ENCODE results near the gene LSM7.

The LSM7 gene

DNA sequence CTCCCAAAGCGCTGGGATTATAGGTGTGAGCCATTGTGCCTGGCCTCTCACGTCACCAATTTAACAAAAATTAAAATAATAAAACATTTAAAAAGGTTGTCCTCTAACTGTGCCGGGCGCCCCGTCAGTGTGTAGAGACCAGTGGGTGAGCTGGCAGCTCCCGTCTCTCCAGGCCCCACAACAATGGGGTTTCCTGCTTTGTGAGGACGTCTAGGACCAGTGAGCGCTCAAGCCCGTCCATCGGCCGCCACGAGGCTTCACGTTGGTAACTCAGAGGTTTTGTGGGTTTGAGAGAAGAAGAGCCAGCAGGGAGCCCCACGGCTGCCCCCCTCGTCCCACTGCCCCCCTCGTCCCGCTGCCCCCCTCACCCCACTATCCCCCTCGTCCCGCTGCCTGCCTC is 4.7 kb downstream of the LSM7 start:
- DNase-seq (ENCODE audit: low read depth), result no peak

DNA sequence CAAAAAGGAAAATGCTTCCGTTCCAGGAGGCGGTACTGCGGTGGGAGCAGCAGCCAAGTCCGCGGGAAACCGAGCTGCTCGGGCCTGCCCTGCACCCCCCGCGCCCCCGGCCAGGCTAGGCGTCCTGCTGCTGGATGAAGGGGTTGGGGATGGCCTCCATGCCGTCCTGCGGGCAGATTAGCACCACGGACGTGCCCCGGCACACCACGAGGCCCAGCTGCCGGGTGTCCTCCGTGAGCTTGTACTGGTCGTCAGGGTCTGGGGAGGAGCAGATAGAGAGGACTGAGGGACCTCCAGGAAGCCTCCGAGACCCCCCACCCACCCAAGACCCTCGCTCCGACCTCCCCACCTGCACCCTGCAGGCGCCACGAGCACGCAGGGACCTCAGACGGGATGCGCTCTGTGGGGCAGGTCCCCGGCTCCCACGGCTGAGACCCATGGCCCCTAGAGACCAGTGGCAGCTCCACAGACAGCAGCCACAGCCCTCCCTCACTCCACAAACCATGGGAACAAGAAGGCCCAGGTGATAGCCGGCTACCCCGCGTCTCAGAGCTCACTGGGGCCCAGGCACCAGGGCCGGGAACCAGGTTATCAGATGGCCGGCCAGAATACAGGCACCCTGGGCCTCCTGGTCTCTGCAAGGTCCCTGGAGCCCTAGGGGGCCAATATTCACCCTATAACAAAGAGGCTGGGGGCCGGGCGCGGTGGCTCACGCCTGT is 6.7 kb downstream of the LSM7 start:
- DNase-seq (ENCODE audit: low read depth), result no peak

DNA sequence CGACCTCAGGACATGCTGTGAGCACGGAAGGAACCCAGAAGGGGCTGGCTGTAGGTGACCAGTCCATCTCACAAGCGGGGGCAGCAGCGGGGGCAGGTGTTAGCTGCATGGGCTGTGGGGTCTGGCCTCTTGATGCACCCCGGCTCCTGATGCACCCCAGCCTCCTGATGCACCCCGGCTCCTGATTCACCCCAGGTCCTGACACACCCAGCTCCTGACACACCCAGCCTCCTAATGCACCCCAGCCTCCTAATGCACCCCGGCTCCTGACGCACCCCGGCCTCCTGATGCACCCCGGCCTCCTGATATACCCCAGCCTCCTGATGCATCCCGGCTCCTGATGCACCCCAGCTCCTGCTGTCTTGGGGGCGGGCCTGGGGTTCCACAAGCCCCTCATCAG is 7.4 kb downstream of the LSM7 start:
- no peak for DNase-seq (ENCODE audit: low read depth)

DNA sequence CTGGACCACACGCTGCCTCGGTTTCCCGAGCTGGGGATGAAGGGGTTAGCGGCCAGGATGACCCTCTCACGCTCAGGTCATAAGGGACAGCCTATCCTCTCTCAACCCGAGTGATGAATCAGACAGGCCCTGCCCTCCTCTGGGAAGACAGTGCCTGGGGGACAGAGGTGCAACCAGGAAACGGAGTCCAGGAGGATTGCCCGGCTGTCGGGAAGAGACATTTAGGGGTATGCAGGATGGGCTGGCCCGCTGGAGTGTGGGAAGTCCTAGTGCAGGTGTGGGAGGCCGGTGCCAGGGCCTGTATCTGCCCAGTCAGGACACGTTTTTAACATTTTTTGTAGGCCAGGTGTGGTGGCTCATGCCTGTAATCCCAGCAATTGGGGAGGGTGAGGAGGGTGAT is 8.3 kb downstream of the LSM7 start:
- DNase-seq (ENCODE audit: low read depth), result no peak

DNA sequence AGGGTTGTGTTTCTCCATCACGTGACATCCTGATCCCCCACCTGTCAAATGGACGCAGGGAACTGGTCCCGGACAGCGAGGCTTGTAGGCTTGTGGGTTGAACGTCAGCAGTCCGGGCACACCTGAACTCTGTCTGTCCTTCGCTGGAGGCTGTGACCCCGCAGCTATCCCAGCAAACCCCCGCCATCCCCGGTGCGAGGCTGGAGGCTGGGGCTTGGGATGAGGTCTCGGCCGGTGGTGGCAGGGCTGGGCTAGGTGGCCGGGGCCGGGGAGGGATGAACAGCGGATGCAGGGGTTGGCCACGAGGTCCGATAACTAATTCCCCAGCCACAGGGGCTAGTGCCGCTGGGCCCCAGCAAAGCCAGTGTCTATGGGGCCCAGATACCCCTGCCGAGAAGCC is 8.8 kb downstream of the LSM7 start:
- DNase-seq (ENCODE audit: low read depth), result no peak

DNA sequence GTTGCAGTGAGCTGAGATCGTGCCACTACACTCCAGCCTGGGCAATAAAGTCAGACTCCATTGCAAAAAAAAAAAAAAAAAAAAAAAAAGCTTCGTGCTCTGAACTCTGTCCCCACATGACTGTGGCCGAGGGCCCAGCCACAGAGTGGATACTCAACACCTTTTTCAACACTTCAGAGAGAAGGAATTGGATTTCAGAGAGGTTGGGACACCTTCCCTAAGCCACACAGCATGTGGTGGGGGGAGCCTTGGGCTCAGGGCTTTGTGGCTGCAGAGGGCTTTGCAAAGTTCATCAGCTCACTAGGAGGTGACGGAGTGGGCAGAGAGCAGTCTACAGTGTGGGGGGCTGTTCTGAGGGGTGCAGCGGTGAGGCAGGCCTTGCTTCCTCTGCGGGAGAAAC is 9.5 kb downstream of the LSM7 start:
- no peak for DNase-seq (ENCODE audit: low read depth)

DNA sequence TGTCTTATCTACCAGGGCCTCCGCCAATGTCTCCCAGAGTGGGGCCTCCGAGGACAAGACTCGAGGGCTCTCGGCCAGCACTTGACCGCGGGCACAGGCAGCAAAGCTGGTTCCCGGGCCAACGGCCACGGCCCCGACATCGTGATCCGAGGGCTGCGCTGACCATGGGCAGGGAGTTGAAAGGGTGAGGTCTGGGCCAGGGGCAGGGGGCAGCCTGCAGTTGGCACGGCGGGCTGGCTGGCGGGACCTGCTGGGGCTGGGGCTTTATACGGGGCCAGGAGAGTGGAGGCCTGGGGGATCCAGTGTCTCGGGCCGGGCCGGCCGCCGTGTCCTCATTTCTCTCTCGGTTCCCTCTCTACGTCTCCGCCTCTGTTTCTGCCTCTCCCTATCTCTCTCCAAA is 10.6 kb downstream of the LSM7 start:
- no peak for DNase-seq (ENCODE audit: low read depth)

DNA sequence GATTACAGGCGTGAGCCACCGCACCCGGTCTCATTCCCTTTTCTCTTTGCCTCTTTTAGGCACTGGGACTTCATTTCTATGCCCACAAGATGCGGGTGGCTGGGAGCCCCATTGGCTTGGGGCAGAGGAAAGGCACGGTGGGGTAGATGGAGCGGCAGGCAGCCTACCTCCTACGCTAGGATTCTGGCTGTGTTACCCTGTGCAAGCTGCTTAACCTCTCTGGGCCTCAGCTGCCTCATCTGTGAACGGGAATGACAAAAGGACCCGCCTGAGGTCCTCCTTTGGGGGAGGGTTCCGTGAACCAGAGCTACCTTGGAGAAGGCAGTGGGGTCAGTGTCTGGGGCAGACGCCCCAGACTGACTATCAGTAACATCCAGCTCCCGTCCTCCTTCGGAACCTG is 11.1 kb downstream of the LSM7 start:
- DNase-seq (ENCODE audit: low read depth), result no peak

DNA sequence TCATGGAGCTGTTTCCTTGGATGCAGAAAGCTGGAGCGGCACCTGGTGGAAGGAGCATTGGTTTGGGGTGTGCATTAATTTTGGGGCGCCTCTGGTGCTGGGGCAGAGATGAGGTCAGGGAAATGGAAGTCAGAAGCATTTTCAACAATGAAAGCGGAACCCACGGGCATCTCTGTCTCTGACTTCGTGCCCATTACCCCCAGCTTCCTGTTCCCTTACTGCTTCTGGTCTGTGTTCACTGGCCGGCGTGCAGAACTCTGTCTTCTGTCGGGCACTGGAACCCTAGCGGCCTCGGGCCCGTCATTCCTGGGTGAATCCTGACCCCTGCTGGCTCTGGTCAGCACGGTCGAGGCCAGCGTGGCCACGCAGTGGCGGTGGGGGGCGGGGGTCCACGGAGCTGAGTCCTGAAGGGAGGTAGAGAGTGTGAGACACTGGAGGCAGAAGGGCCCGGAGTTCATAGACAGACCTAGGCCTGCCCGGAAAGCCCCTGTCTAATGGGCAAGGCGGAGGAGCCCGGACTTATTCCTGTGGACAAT is 12.5 kb downstream of the LSM7 start:
- DNase-seq (ENCODE audit: low read depth), result no peak

DNA sequence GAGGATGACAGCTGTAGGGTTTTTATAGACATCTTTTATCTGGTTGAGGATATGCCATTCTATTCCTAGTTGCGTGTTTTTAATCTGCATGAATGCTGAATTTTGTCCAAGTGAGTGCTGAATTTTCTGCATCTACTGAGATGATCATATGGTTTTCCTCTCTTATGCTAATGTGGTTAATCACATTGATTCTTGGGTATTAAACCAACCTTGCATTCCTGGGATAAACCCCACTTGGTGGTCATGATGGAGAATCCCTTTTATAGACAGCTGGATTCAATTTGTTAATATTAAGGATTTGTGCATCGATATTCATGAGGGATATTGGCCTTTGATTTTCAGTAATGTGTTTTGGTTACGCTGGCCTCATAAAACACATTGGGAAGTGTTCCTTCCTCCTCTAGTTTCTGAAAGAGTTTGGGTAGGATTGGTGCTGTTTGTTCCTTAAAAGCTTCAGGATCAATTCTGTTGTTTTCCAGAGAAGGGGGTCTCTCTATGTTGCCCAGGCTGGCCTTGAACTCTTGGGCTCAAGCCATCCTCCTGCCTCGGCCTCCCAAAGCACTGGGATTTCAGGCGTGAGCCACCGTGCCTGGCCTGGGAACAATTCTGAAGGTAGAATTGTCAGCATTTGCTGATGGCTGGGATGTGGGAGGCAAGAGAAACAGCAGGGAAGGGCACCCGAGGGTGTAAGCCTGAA is 13.1 kb downstream of the LSM7 start:
- no peak for DNase-seq (ENCODE audit: low read depth)

DNA sequence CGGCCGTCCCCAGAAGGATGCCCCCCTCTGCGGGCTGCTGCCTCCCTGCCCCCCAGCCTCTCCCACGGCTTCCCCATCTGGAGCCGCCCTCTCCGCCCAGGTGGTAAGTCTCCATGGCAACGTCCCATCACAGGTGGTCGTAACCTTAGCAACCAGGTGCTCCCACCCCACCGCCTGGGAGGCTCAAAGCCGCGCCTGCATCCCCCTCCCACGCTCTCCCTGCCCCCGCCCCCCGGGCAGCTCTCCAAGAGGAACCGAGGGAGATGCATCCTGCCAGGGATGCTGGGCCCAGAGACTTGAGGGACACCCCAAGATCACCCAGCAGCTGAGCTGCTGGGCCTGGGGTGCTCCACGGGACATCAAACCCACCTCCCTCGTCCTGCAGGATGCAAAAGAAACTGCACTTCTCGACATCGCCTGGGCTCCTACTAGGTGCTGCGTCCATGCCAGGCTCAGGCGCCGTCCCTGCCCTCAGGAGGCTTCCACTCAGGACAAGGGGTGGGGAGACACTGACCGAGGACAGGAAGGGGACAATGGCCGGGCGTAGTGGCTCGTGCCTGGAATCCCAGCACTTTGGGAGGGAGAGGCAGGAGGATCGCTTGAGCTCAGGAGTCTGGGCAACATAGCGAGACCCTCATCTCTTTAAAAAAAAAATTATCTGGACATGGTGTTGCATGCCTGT is 15.4 kb downstream of the LSM7 start:
- DNase-seq (ENCODE audit: low read depth), result no peak

DNA sequence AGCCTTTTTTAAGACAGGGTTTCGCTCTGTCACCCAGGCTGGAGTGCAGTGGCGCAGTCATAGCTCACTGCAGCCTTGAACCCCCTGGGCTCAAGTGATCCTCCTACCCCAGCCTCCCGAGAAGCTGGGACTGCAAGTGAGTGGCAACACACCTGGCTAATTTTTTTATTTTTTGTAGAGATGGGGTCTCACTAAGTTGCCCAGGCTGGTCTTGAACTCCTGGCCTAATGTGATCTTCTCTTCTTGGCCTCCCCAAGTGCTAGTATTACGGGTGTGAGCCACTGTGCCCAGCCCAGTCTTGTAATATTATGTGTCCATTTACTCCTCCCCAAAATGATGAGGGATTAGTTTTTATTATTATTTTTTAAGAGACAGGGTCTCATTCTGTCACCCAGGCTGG is 17.3 kb downstream of the LSM7 start:
- no peak for DNase-seq (ENCODE audit: low read depth)

DNA sequence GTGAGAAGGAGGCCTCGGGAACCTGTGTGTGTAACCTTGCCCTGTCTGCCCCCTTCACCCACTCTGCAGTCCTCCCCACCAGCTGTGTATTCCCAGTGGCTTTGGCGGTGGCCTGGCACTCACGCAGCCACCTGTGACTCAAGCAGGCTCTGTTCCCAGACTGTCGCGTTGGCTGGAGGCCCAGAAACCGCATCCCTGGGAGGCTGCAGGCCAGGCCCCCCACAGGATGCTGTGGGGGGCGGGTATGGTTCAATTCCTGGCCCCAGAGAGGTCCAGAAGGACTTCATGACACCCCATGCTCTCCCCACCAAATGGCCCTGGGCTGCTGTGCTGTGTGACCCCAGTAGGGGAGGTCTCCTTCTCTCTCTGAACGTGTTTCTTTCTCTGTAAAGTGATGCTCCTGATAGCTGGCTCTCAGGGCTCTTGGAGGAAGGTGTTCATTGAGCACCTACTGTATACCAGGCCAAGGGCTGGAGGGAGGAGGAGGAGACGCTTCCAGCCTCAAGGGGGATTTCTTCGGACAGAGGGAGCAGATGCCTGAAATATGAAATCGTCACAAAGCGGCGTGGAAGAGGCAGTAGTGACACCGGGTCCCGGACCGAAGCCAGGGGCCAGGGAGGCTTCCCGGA is 18.5 kb downstream of the LSM7 start:
- DNase-seq (ENCODE audit: low read depth), result no peak

DNA sequence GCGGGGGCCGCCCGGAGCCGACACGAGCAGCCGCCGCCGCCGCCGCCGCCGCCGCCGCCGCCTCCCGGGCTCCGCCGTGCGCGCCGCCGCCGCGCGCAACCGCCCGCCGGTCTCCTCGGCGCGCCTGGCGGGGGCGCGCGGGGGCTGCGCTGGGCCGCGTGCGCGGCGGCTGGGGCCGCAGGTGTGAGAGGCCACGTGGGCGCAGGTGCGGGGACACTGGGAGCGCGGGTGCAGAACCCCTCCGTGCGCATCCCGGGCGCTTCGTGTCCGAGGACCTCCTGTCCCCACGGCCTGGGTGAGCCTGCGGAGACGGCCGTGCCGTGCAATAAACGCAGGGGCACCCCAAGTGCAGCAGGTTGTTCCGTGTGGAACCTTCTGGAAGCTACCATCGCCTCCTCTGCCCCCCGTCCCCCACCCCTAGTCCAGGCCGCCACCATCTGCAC is 20.3 kb downstream of the LSM7 start, which contains the start of gene LINGO3:
TSS of gene LINGO3 (minus strand) at position 41 of the 443 bp plus-strand sequence. CDS start 16,378 bp downstream, outside the sequence.
- no peak for DNase-seq (ENCODE audit: low read depth)

DNA sequence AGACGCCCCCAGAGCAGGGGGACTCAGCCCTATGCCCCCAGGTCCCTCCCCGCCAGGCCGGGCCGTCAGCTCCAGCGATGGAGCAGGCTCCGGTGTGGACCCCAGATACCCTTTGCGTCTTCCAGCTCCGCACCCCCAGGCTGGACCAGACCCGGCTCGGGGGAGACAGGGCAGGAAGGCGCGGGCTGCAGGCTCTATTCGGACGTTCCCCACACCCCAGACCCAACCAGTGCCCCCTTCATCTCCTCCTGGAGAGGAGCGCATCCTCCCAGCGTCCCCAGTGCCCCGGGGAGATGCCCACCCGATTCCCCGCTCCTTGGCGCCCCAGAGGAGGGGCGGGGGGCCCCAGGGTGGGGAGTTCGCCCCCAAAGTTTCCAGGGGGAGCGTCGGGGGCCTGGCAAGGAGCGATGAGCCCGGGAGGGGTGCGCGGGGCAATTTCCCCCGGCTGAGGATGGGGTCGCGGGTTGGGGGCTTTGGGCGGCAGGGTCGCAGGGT is 20.8 kb downstream of the LSM7 start:
- no peak for DNase-seq (ENCODE audit: low read depth)

DNA sequence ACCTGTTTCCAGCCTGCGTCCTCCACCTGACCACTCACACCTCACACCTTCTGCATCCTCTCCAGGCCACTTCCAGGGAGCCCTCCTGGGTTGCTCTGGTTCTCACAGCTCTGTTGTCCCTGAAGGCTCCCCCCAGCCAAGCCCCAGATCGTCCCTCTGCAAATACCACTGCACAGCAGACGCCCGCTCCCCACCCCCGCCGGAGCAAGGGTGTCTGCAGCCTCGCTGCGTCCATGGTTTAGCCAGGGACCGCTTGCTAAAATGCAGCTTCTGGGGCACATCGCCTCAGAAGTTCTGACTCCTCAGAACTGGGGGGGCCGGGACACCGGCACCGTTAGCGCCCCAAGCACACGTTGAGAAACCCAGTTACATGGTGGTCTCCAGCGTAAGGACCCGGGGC is 21.4 kb downstream of the LSM7 start:
- no peak for DNase-seq (ENCODE audit: low read depth)

DNA sequence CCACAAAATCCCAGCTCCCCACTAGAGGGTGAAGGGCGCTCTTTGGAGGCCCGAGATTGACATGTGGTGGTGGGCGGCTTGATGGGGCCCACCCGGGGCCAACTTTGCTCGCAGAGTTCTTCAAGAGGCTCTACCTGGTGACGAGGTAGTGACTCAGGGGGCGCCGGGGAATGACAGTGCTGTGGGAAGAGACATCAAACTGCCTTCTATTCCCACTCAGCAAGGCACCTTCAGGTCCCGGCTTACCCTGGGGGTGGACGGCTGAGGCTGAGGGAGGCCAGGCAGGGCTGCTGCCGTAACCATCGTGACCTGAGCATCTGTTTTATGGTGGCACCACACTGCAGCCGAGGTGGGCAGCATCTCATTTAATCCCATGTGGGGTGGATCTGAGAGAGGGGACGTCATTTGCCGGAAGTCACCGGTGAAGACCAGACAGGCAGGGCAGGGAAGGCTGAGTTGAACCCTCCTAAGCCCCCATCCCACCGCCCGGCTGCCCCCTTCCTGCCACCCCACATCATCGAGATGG is 22.0 kb downstream of the LSM7 start:
- DNase-seq (ENCODE audit: low read depth), result no peak

DNA sequence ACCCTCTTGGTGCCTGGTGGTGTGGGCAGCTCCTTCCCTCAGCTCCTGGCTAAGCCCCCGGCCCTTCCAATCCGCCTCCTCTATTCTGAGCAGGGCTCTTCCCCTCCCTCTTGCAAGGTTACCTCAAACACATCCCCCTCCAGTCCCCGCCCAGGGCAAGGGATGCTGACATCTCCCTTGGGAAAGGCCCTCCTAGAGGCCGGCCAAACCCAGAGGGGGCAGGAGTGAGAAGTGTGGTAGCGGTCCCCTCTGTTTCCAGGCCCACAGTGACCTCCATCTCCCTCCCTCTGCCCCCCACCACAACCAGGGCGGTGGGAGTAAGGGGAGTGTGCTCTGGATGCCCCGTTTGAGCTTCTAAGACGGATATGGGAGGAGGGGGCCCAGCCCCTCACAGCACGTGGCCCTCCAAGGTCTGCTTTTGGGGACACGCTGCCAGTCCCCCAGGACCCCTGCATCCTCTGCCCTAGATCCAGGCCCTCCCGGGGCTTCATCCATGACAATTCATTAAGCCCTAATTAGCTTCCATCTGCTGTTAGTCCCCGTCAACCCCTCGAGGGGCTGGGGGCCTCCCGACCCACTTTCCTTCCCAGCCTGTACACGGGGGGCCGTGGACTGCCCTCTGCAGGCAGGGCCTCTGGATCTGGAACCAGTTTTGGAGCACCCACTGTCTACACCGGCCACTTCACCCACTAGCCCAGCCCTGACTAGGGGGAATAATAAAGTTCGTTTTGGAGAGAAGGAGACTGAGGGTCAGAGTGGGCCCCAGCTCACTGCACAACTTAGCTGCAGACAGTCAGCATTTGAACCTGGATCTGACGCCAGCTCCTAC is 22.7 kb downstream of the LSM7 start:
- DNase-seq (ENCODE audit: low read depth), result no peak

DNA sequence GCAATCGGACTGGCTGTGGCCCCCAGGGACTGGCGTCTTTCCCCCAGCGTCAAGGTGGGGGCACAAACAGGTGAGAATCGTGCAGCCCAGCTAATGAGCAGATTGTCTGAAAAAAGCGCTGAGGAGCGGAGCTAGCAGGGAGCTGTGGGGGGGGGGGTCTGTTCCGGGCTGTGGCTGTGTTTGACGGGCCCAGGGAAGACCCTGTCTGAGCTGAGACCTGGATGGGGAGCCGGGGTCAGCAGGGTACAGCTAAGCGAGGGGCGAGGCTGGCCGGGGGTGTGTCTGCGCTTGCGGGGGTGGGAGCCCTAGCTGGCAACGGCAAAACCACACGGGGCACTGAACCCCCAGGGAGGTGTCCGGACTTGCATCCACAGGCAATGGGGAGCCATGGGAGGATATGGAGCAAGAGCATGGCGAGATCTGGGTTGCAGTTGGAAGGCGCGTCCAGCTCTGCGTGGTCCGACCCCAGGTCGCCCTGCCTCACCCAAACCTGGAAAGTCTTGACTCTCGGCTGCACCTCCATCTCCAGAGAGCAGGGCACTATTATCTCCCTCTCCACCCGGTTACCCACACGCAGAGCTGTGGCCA is 25.1 kb downstream of the LSM7 start:
- DNase-seq (ENCODE audit: low read depth), result no peak

DNA sequence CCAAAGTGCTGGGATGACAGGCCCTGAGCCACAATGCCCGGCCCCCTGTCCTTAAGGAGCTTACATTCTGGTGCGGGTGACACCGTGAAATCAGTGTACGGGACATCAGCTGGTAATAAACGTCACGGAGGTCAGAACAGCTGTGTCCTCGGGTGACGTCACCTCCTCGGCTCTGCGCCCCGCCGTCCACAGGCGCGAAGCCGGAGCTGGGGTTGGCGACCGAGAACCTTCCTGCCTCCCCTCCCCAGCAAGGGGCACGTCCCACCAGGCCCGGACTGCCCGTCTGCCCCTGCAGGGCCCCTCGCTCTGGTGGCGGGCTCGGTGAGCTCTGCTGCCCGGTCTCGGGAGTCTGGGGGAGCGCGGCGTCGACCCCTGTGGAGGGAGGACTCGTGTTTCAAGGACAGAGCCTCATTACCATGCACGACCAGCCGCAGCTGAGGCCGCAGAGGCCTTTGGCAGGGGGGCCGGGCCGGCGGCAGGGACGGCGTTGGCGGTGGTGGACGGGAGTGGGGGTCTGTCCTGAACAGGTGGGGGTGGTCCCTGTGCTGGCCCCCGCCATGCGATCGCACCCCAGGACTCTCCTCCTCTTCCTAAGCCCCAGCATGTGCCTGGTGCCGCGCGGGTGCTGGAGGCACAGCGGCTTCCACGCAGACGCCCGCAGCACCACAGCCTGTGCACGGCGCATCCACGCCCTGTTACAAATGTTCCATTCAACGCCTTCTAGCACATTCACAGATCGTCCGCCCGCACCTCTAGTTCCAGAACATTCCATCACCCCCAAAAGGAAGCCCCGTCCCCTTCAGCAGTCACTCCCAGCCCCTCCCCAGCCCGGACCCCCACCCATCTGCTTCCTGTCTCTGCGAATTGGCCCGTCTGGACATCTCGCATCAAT is 25.8 kb downstream of the LSM7 start:
- DNase-seq (ENCODE audit: low read depth), result no peak
